Gastroesophageal sphincter (tissue), 4 donors: ENCODE data around the gene CUL9. TPM values are rescaled to one million over a fixed set of nuclear protein-coding genes. Genes with fewer than 3 reads are reported as not detected.

Experiments
- ATAC-seq: fragments of 150-250 bp; one replicate; pipeline ENCODE4 v1.9.1; 2016; ENCODE audit warnings: mild to moderate bottlenecking, moderate library complexity
- H3K27ac ChIP-seq, 4 donors: fragments of 200-600 bp; sonication (generic) in 3 of 4; 1 replicate in 3 of 4; 2 replicates in 1 of 4; pipeline ENCODE4 v1.5.1; 2016 to 2019
- H3K27me3 ChIP-seq: fragments of 200-600 bp; sonication (generic); one replicate; pipeline ENCODE4 v1.5.1; 2019
- H3K36me3 ChIP-seq, 2 donors: fragments of 200-600 bp; sonication (generic); one replicate each; pipeline ENCODE4 v1.5.1; 2019; ENCODE audit warnings: control low read depth in 1 of 2
- H3K4me1 ChIP-seq, 3 donors: fragments of 200-600 bp; sonication (generic); 1 replicate in 2 of 3; 2 replicates in 1 of 3; pipeline ENCODE4 v1.5.1; 2016 to 2019; ENCODE audit warnings: control low read depth in 2 of 3
- H3K4me3 ChIP-seq, 2 donors: fragments of 200-600 bp; sonication (generic); one replicate each; pipeline ENCODE4 v1.5.1; 2019; ENCODE audit warnings: mild to moderate bottlenecking in 1 of 2, moderate library complexity in 1 of 2
- H3K9me3 ChIP-seq, 3 donors: fragments of 200-600 bp; sonication (generic); one replicate each; pipeline ENCODE4 v1.5.1; 2017 to 2019; ENCODE audit warnings: control low read depth in 2 of 3
- CTCF ChIP-seq, 4 experiments: fragments of 200-600 bp in 2 of 4; fragments of 450-650 bp in 2 of 4; sonication (generic) in 1 of 4; IDR thresholded peaks; one replicate each; pipeline ENCODE4 v1.5.1; 2017 to 2019; ENCODE audit warnings: antibody characterized with exemption in 4 of 4, mild to moderate bottlenecking in 2 of 4, moderate library complexity in 2 of 4
- EP300 ChIP-seq: sonication (generic); formaldehyde crosslinking; IDR thresholded peaks from one replicate; pipeline ENCODE4 v1.6.1; 2017; ENCODE audit warnings: antibody characterized with exemption, mild to moderate bottlenecking
- POLR2A ChIP-seq, 2 donors: fragments of 450-650 bp; IDR thresholded peaks; one replicate each; pipeline ENCODE4 v1.6.1; 2017; ENCODE audit warnings: antibody characterized with exemption in 2 of 2, mild to moderate bottlenecking in 2 of 2, moderate library complexity in 1 of 2
- POLR2AphosphoS5 ChIP-seq: sonication (generic); formaldehyde crosslinking; IDR thresholded peaks from one replicate; pipeline ENCODE4 v1.6.1; 2017; ENCODE audit warnings: antibody characterized with exemption
- WGBS, 2 donors: methylation state at CpG; one replicate each; pipeline ENCODE4 v1.1.5; 2018; ENCODE audit warnings: low coverage in 1 of 2; 5-methylcytosine and 5-hydroxymethylcytosine counted together
- total RNA-seq, 4 donors: library from RNA; depleted of rRNA; stranded (reverse); fragments of >200 nt; gene quantifications; one replicate each; pipeline ENCODE4 v1.1.0, GENCODE V29; 2016

CUL9 gene
- total RNA-seq, 4 donors from 2014 or later = 23.2 to 36.6 (median 24.2) TPM

- TF ChIP-seq CTCF (IDR thresholded peaks at IDR 0.05) (no peak), POLR2A (IDR thresholded peaks at IDR 0.05) (no peak), EP300 (no peak), POLR2AphosphoS5 (no peak)
- peaks cover 0 to 6% (median 0%) of the 10 kb centered on the region in 3 donors for H3K4me1 ChIP-seq
- 25 to 38% methylated on average over 1 to 2 of the region's 15 CpGs for WGBS, 2 donors
- no peaks in the 10 kb centered on the region for H3K36me3 ChIP-seq
- no peak for ATAC-seq
- peaks cover 68% of the 10 kb centered on the region for H3K27me3 ChIP-seq
- no peak overlapping the region for H3K4me3 ChIP-seq
- no peaks in the 10 kb centered on the region for H3K9me3 ChIP-seq
- no peak overlapping the region for H3K27ac ChIP-seq
Measured at GRCh38 chr6:43254138-43254817, 72.3 kb downstream of the CUL9 start.

GRCh38 chr6:43254846-43255245 lies 72.8 kb downstream of the CUL9 start:
- H3K4me1 ChIP-seq = peaks cover 0 to 6% (median 0%) of the 10 kb centered on the region in 3 donors
- peaks cover 70% of the 10 kb centered on the region for H3K27me3 ChIP-seq
- H3K27ac ChIP-seq = no peak overlapping the region
- no peaks in the 10 kb centered on the region for H3K36me3 ChIP-seq
- no peak overlapping the region for H3K4me3 ChIP-seq
- WGBS, 2 donors = 100% methylated on average over 1 of the region's 11 CpGs; no CpG with 5 or more reads in 1 of the 2 donors
- no peak for ATAC-seq
- TF ChIP-seq POLR2A (IDR thresholded peaks at IDR 0.05) (no peak), CTCF (IDR thresholded peaks at IDR 0.05) (no peak), EP300 (no peak), POLR2AphosphoS5 (no peak)
- H3K9me3 ChIP-seq = no peaks in the 10 kb centered on the region

- Histone ChIP-seq H3K27ac (no peak overlapping the region), H3K4me3 (no peak overlapping the region), H3K4me1 (peaks cover 0 to 6% (median 0%) of the 10 kb centered on the region in 3 donors), H3K9me3 (no peaks in the 10 kb centered on the region), H3K36me3 (no peaks in the 10 kb centered on the region), H3K27me3 (peaks cover 70% of the 10 kb centered on the region)
- TF ChIP-seq CTCF (IDR thresholded peaks at IDR 0.05) = no peak
- TF ChIP-seq POLR2A (IDR thresholded peaks at IDR 0.05) = no peak
- no peak for TF ChIP-seq EP300
- no peak for TF ChIP-seq POLR2AphosphoS5
- ATAC-seq = no peak
- 72 to 82% methylated on average over 6 to 7 of the region's 11 CpGs for WGBS, 2 donors
Measured at GRCh38 chr6:43255408-43256054, 73.5 kb downstream of the CUL9 start.

GRCh38 chr6:43256670-43257366 lies 74.8 kb downstream of the CUL9 start:
- Histone ChIP-seq H3K4me1 (peaks cover 0 to 1% (median 0%) of the 10 kb centered on the region in 3 donors), H3K4me3 (no peak overlapping the region), H3K36me3 (no peaks in the 10 kb centered on the region), H3K27ac (no peak overlapping the region), H3K27me3 (peaks cover 62% of the 10 kb centered on the region), H3K9me3 (no peaks in the 10 kb centered on the region)
- 90 to 95% methylated on average over 2 of the region's 9 CpGs for WGBS, 2 donors
- ATAC-seq = no peak
- TF ChIP-seq POLR2A (IDR thresholded peaks at IDR 0.05) (no peak), POLR2AphosphoS5 (no peak), CTCF (IDR thresholded peaks at IDR 0.05) (no peak), EP300 (no peak)
